ENCODE data around the gene ZNF148.

- no peak for TF ChIP-seq SP1 (CRISPR knock-in tag; conservative IDR thresholded peaks at IDR 0.05)
- TF ChIP-seq CTCF (IDR thresholded peaks at IDR 0.05) = no peak
- no peak for TF ChIP-seq FOXP4 (CRISPR knock-in tag; IDR thresholded peaks at IDR 0.05)
- TF ChIP-seq MAX (CRISPR knock-in tag; IDR thresholded peaks at IDR 0.05) = no peak
- no peak for TF ChIP-seq STAT6 (CRISPR knock-in tag; conservative IDR thresholded peaks at IDR 0.05; ENCODE audit: low read depth)
- no peak for TF ChIP-seq HMGXB4 (CRISPR knock-in tag; IDR thresholded peaks at IDR 0.05)
- TF ChIP-seq ATF3 (CRISPR knock-in tag; conservative IDR thresholded peaks at IDR 0.05) = no peak
- no peak for TF ChIP-seq ZNF121 (CRISPR knock-in tag; IDR thresholded peaks at IDR 0.05)
- no peak for TF ChIP-seq GABPB1 (CRISPR knock-in tag; IDR thresholded peaks at IDR 0.05)
- no peak for TF ChIP-seq ATF2 (CRISPR knock-in tag; IDR thresholded peaks at IDR 0.05; ENCODE audit: borderline replicate concordance, low read depth)
- no peak for TF ChIP-seq CREB1 (CRISPR knock-in tag; IDR thresholded peaks at IDR 0.05)
- no peak for TF ChIP-seq TCF7 (CRISPR knock-in tag; IDR thresholded peaks at IDR 0.05; ENCODE audit: low read depth)
- TF ChIP-seq ZNF396 (CRISPR knock-in tag; IDR thresholded peaks at IDR 0.05; ENCODE audit: borderline replicate concordance) = no peak
These were observed 161.1 kb downstream of the ZNF148 start for GRCh38 chr3:125213946-125214542.
